Measurements from ENCODE around the gene USB1. TPM values are rescaled to one million over a fixed set of nuclear protein-coding genes. Genes with fewer than 3 reads are reported as not detected.

USB1 gene, protein sequence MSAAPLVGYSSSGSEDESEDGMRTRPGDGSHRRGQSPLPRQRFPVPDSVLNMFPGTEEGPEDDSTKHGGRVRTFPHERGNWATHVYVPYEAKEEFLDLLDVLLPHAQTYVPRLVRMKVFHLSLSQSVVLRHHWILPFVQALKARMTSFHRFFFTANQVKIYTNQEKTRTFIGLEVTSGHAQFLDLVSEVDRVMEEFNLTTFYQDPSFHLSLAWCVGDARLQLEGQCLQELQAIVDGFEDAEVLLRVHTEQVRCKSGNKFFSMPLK
- total RNA-seq, result 11.6 TPM

DNA sequence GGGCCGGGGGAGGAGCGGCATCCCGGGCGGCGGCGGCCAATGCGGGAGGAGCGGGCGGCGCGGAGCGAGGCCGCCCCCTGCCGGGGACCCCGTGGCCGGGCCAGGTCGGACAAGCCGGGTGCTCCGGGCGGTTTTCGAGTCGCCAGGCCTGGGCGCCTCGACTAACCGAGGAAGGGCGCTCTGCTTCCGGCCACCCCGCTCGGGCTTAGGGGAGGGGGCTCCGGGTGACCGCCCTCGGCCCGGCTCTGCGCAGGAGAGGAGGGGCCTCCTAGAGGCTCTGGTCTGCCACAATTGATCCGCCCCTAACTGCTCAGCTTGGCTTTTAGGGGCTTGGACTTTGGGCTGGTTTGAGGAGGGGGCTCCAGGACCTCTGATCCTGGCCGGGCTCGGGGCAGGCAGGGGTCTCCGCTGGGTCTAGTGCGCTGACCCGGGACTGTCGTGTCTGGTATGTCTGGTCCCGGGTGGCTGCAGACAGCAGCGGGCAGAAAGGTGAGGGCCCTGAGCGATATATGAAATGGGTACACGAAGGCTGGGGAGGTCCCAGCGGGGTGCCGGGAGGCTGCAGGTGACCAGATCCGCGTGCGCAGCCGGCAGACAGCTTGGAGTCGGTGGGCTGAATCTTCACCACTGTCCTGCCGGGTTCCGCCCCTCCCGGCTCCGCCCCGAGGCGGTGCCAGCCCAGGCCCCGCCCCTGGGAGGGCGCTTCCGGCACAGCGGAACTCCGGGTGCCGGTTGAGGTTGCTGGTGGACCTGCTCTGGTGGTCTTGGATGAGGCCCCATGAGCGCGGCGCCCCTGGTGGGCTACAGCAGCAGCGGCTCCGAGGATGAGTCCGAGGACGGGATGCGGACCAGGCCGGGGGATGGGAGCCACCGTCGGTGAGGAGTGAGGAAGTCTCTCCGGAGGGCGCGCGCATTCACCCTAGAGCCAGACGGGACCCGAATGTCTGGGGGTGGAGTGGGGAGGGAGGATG, at the start of gene USB1:
Gene USB1 (plus strand): TSS at position 702 of the 971 bp plus-strand sequence. CDS start 77 bp downstream, at position 779.

GRCh38 chr16:57970970-57971369, 30.2 kb upstream of the USB1 start, which contains the start of gene CNGB1:
CNGB1 (minus strand) TSS chr16:57971128; CDS start chr16:57967286, 3,842 bp downstream.

GRCh38 chr16:57999971-58000705, 1.1 kb upstream of the USB1 start, which contains the start of gene ZNF319:
ZNF319 (minus strand) TSS chr16:58000672; CDS start chr16:57998265, 2,407 bp downstream.

DNA sequence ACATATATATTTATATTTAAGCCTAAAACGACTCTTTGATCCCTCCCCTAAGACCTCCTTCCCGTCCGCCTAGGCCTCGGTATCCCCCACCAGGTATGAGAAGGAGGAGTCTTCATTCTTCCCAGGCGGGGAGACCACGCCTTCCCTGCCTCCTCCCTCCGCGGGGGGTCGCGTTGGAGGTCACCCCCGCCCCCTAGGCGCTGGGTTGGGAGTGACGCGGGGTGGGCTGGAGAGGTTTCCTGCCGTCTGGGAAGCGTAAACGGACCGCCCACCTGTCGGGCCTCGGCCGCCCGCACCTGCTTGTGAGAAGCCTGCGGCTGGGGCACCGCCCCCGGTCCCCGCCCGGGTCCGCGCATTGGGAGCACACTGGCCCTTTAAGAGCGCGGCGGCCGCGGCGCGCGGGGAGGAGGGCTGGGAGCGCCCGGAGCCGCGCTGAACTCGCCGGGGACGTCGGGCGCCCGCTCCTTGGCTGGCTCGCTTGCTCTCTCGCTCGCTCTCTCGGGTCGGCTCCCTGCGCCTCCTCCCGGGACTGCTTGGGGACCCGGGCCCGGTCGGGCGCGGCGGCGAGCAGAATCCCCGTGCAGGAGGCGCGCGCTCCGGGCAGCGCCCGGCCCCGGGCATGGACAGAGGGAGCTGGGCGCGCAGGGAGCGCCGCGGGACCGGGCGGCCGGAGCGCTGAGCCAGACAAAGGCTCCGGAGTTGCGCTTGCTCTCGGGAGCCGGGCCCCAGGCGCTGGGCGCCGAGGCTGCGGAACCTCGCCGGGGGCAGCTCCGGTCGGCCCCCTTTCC, 24.3 kb downstream of the USB1 start, which contains the start of gene MMP15:
Gene MMP15 (plus strand): TSS at position 404 of the 788 bp plus-strand sequence. CDS start 597 bp downstream, outside the sequence.

Other genes starting within 250 kb of the USB1 start
- gene KIFC3, start 198.9 kb upstream of the USB1 start, total RNA-seq, result 59.5 TPM
- gene CNGB1, start 30.3 kb upstream of the USB1 start, total RNA-seq, result not detected
- gene ZNF319, start 735 bp upstream of the USB1 start, total RNA-seq, result 8.5 TPM
- gene MMP15, start 24.3 kb downstream of the USB1 start, total RNA-seq, result 13.8 TPM
- 83.9 TPM for gene CFAP20, start 128.0 kb downstream of the USB1 start, total RNA-seq
- 37.9 TPM for gene CSNK2A2, start 196.7 kb downstream of the USB1 start, total RNA-seq